Mesendoderm (in vitro differentiated cells): ENCODE results near the gene RC3H1. TPM values are rescaled to one million over a fixed set of nuclear protein-coding genes. Genes with fewer than 3 reads are reported as not detected.

Source experiments
- small RNA-seq: library from polyadenylated mRNA; stranded (forward); fragments of <200 nt; extraction: miRNeasy Mini kit (QIAGEN cat#:217004); gene quantifications from one replicate; pipeline ENCODE3, GENCODE V24; 2013; ENCODE audit not compliant: insufficient read depth

The RC3H1 gene

Small RNA genes lying within 50 kb of the gene (small RNA-seq; reads per million reads assigned to genes)
- 2.5 reads per million, percentile 34 among the genes with 10 or more reads in this experiment for gene RNA5SP67
- not detected for gene RNA5SP68
